Stimulated activated naive CD8-positive, alpha-beta T cell treated with anti-CD3 and anti-CD28 coated beads, Interleukin-15, Interleukin-2, amounts not matched to agents 100 U/mL and 50 U/mL, for 24 hours (primary cell): ENCODE measurements around the gene CFAP91.

Experiments
- ATAC-seq: fragments of 150-1000 bp; cut with Tn5 transposase; one replicate; pipeline ENCODE4 v1.10.0; 2021
- DNase-seq: peaks from one replicate; pipeline ENCODE4 v3.0.0; 2021

The CFAP91 gene

GRCh38 chr3:119743921-119744320, 41.1 kb downstream of the CFAP91 start:
- no peak for ATAC-seq
- no peak for DNase-seq

GRCh38 chr3:119745942-119746341, 43.1 kb downstream of the CFAP91 start:
- no peak for ATAC-seq
- no peak for DNase-seq

GRCh38 chr3:119746423-119746822, 43.6 kb downstream of the CFAP91 start:
- DNase-seq (no peak), ATAC-seq (no peak)

GRCh38 chr3:119747357-119747756, 44.5 kb downstream of the CFAP91 start:
- ATAC-seq: no peak

GRCh38 chr3:119748991-119749390, 46.2 kb downstream of the CFAP91 start:
- ATAC-seq (no peak), DNase-seq (no peak)

More at GRCh38 chr3:119747357-119747756, 44.5 kb downstream of the CFAP91 start:
- no peak for DNase-seq

- ATAC-seq (no peak), DNase-seq (no peak)
These were observed 48.6 kb downstream of the CFAP91 start for GRCh38 chr3:119751423-119751822.
